Colonic mucosa (tissue), 4 donors: Measurements from ENCODE around the gene ELANE. TPM values are rescaled to one million over a fixed set of nuclear protein-coding genes. Genes with fewer than 3 reads are reported as not detected.
A peak's percentile ranks its signal among the peaks of the same experiment; 100 is the strongest.

Experiments used
- DNase-seq: peaks from one replicate; pipeline ENCODE4 v3.0.0-alpha.2; 2020
- H3K27ac ChIP-seq: fragments of 200-600 bp; one replicate; pipeline ENCODE4 v1.8.0; 2021
- H3K27me3 ChIP-seq: fragments of 200-600 bp; one replicate; pipeline ENCODE4 v1.8.0; 2021
- H3K36me3 ChIP-seq: fragments of 200-600 bp; one replicate; pipeline ENCODE4 v1.8.0; 2021
- H3K4me1 ChIP-seq: fragments of 200-600 bp; one replicate; pipeline ENCODE4 v1.8.0; 2021; ENCODE audit warnings: mild to moderate bottlenecking
- H3K4me3 ChIP-seq: fragments of 200-600 bp; one replicate; pipeline ENCODE4 v1.8.0; 2021
- H3K9ac ChIP-seq, 2 donors: one replicate each; pipeline ENCODE4 v1.7.0; 2013; ENCODE audit warnings: control low read depth in 2 of 2, low read depth in 2 of 2, low read length in 2 of 2
- H3K9me3 ChIP-seq: fragments of 200-600 bp; one replicate; pipeline ENCODE4 v1.8.0; 2021
- CTCF ChIP-seq: fragments of 200-600 bp; IDR thresholded peaks from one replicate; pipeline ENCODE4 v1.8.0; 2022; ENCODE audit warnings: antibody characterized with exemption, mild to moderate bottlenecking
- intact Hi-C: fragments of 100-400 bp; cut with DNase I; formaldehyde crosslinking; loops from one replicate; pipeline ENCODE4 v1.14.1; 2022
- total RNA-seq, 2 donors: library from RNA; stranded (reverse); fragmentation: NEBNext Ultra II Directional in 1 of 2; extraction: Animal tissue kit (Norgen Biotek cat#: 25700) in 1 of 2; gene quantifications; one replicate each; pipeline ENCODE4 v1.2.1, GENCODE V29; 2021
- donor health status: healthy.
- donor health status: DM: no; HTN: no; CAD: no.
- donor health status: DM: no; HTN: no; CAD: no.

The ELANE gene
- total RNA-seq, 2 donors from 2014 or later = not detected

DNA sequence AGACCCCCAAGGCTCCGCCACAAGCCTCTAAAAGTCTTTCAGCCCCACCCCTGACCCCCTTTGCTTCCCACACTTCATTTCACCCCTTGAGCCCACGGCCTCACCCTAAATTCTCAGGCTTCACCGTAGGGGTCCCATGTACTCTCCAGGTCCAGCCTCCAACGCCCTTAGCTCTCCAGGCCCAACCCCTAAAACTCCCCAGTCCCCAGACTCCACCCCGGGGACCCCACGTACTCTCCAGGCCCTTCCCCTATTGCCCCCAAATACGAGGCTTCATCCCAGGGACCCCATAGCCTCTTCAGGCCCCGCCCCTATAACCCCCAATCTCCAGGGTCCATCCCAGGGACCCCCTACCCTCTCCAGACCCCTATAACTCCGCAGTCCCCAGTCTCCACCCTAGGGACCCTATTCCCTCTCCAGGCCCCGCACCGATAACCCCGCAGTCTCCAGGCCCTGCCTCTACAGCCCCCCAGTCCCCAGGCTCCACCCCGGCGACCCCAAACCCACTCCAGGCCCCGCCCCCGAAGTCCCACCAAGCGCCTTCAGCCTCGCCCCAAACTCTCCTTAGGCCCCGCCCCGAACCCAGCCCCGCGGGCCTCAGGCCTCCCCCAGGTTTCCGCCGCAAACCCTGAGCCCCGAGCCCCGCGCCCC lies 40.3 kb downstream of the ELANE start:
- peak overlapping the region; percentile 91 for H3K27ac ChIP-seq
- H3K4me3 ChIP-seq = peak overlapping the region; percentile 82
- H3K27me3 ChIP-seq = no peaks in the 10 kb centered on the region
- H3K9me3 ChIP-seq = no peaks in the 10 kb centered on the region
- TF ChIP-seq CTCF = no peak
- peak overlapping the region; percentile 70 to 88 for H3K9ac ChIP-seq
- H3K36me3 ChIP-seq = peaks cover 4% of the 10 kb centered on the region
- peaks cover 5% of the 10 kb centered on the region for H3K4me1 ChIP-seq
- intact Hi-C loops = no loop called here
- no peak for DNase-seq

DNA sequence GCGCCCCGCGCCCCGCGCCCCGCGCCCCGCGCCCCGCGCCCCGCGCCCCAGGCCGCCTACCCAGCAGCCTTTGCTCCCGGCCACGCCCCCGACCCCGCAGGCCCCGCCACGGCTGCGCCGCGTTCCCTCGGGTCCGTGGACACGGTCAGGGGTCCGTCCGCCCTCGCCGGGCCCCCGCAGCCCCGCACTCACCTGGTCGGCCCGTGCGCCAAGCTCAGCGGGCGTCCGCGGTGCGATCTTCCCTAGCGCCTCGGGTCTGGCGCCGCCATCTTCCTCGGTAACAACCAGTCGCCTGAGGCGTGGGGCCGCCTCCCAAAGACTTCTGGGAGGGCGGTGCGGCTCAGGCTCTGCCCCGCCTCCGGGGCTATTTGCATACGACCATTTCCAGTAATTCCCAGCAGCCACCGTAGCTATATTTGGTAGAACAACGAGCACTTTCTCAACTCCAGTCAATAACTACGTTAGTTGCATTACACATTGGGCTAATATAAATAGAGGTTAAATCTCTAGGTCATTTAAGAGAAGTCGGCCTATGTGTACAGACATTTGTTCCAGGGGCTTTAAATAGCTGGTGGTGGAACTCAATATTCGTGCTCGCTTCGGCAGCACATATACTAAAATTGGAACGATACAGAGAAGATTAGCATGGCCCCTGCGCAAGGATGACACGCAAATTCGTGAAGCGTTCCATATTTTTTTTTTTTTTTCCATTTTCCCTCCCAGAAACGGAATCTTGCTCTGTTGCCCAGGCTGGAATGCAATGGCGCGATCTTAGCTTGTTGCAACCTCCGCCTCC lies 41.0 kb downstream of the ELANE start, which contains the start of the genes MED16 and RNU6-9:
MED16 (minus strand) TSS at position 294 of the 796 bp plus-strand sequence. CDS start 2,056 bp downstream, outside the sequence.
RNU6-9 (plus strand) TSS at position 591 of the 796 bp plus-strand sequence.
- Histone ChIP-seq H3K36me3 (peaks cover 4% of the 10 kb centered on the region), H3K9me3 (no peaks in the 10 kb centered on the region), H3K4me3 (peak within 1 kb of the TSS; percentile 82), H3K4me1 (peaks cover 5% of the 10 kb centered on the region), H3K27me3 (no peaks in the 10 kb centered on the region), H3K9ac (peak within 1 kb of the TSS; percentile 70 to 88), H3K27ac (peak within 1 kb of the TSS; percentile 91)
- peak; percentile 91 for DNase-seq
- no peak for TF ChIP-seq CTCF
- intact Hi-C loops = no loop called here

DNA sequence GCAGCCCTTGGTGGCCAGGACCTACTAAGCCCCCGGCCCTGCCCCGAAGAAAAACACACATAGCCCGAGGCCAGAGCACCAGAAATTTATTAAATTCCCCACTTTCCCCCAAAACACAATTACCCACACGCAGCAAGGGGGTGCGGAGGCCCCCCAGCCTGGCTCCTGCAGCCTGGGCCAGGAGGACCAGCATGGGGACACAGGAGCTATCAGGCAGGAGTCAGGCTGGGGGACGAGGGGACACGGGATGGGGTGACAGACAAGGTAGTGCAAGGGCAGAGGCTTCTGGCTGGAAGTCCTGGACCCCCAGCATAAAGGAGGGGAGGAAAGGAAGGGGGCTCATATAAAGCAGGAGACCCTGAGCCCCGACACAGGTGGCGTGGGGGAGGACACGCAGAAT lies 44.3 kb downstream of the ELANE start:
- H3K4me1 ChIP-seq = no peaks in the 10 kb centered on the region
- H3K9ac ChIP-seq = no peak overlapping the region
- intact Hi-C loops = no loop called here
- H3K27me3 ChIP-seq = no peaks in the 10 kb centered on the region
- no peak for DNase-seq
- H3K4me3 ChIP-seq = no peak overlapping the region
- no peak for TF ChIP-seq CTCF
- no peak overlapping the region for H3K27ac ChIP-seq
- no peaks in the 10 kb centered on the region for H3K36me3 ChIP-seq
- H3K9me3 ChIP-seq = no peaks in the 10 kb centered on the region

GRCh38 chr19:896999-897398 lies 44.9 kb downstream of the ELANE start:
- Histone ChIP-seq H3K9ac (no peak overlapping the region), H3K4me3 (no peak overlapping the region), H3K9me3 (no peaks in the 10 kb centered on the region), H3K27ac (no peak overlapping the region), H3K27me3 (no peaks in the 10 kb centered on the region), H3K36me3 (no peaks in the 10 kb centered on the region), H3K4me1 (no peaks in the 10 kb centered on the region)
- intact Hi-C loops = no loop called here
- no peak for DNase-seq
- TF ChIP-seq CTCF = no peak

- no peak for DNase-seq
- intact Hi-C loops = no loop called here
- no peaks in the 10 kb centered on the region for H3K36me3 ChIP-seq
- TF ChIP-seq CTCF = no peak
- H3K9ac ChIP-seq = no peak overlapping the region
- no peaks in the 10 kb centered on the region for H3K27me3 ChIP-seq
- no peaks in the 10 kb centered on the region for H3K4me1 ChIP-seq
- H3K9me3 ChIP-seq = no peaks in the 10 kb centered on the region
- H3K4me3 ChIP-seq = no peak overlapping the region
- no peak overlapping the region for H3K27ac ChIP-seq
Measured at GRCh38 chr19:897442-898039, 45.4 kb downstream of the ELANE start.
